ENCODE results near the gene NTRK1. TPM values are rescaled to one million over a fixed set of nuclear protein-coding genes. Genes with fewer than 3 reads are reported as not detected.
A peak's percentile ranks its signal among the peaks of the same experiment; 100 is the strongest.

Gene NTRK1
- total RNA-seq, 6 donors from 2014 or later, result 0.30 to 1.4 (median 1.2) TPM; not detected in 2

DNA sequence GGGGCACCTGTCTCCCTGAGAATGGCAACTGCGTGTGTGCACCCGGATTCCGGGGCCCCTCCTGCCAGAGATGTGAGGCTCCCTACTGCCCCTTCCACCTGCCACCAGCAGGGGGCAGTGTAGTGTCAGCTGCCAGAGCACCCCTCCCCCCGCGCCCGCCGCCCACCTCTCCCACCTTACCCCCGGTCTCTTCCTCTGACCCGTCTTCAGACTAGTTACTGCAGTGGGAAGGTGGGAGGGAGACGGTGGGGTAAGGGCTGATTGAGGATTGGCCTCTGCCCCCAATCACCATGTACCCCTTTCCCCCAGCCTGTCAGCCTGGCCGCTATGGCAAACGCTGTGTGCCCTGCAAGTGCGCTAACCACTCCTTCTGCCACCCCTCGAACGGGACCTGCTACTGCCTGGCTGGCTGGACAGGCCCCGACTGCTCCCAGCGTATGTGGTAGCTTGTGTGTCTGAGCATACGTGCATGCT lies 49.7 kb downstream of the NTRK1 start:
- no peak overlapping the region for H3K27ac ChIP-seq
- 61% methylated on average over 7 to 18 of the region's 18 CpGs for WGBS, 2 donors
- H3K4me3 ChIP-seq, result no peak overlapping the region
- DNase-seq, result peak in 1 of 2 donors; percentile 38
- H3K36me3 ChIP-seq, result peaks cover 0 to 91% (median 31%) of the 10 kb centered on the region in 4 donors
- no peaks in the 10 kb centered on the region for H3K27me3 ChIP-seq
- H3K9me3 ChIP-seq, result no peaks in the 10 kb centered on the region
- peaks cover 6 to 19% (median 9%) of the 10 kb centered on the region in 4 donors for H3K4me1 ChIP-seq
- peak in 1 of 2 donors; percentile 53 for ATAC-seq (ENCODE audit: low FRiP score in 2 of 2)
- no peak for TF ChIP-seq EP300 (IDR thresholded peaks at IDR 0.05)
- TF ChIP-seq, protein P1, sequence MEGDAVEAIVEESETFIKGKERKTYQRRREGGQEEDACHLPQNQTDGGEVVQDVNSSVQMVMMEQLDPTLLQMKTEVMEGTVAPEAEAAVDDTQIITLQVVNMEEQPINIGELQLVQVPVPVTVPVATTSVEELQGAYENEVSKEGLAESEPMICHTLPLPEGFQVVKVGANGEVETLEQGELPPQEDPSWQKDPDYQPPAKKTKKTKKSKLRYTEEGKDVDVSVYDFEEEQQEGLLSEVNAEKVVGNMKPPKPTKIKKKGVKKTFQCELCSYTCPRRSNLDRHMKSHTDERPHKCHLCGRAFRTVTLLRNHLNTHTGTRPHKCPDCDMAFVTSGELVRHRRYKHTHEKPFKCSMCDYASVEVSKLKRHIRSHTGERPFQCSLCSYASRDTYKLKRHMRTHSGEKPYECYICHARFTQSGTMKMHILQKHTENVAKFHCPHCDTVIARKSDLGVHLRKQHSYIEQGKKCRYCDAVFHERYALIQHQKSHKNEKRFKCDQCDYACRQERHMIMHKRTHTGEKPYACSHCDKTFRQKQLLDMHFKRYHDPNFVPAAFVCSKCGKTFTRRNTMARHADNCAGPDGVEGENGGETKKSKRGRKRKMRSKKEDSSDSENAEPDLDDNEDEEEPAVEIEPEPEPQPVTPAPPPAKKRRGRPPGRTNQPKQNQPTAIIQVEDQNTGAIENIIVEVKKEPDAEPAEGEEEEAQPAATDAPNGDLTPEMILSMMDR (IDR thresholded peaks at IDR 0.05), result peak; percentile 61 to 86 (median 72)

DNA sequence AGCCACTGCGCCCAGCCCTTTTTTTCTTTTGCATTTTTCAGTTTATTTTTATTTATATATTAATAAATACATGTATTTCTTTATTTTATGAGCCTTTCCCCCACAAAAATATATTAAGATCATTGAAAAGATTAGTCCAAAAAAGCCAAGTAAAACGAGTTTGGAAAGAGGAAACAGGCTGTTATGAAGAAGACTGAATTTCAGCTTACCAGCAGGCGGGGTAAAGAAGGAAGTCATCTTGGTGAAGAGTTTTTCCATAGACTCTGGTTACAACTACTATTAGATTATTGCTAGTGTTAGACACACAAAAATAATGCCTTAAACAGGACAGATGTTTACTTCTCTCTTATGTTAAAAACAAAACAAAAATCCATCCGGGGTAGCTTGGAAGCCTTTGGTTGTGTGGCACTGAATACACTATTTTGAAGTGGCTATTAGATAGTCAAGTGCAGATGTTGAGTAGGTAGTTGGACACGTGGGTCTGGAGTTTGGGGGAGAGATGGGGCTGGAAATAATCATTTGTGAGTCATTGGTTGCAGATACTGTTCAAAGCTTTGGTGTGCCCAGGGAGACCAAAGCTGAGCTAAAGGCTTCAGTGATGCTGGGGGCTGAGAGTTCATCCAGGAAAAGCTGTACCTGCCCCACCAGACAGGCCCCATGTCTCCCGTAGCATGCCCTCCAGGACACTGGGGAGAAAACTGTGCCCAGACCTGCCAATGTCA lies 51.1 kb downstream of the NTRK1 start:
- Histone ChIP-seq H3K27ac (no peak overlapping the region), H3K9me3 (no peaks in the 10 kb centered on the region), H3K36me3 (peaks cover 0 to 95% (median 32%) of the 10 kb centered on the region in 4 donors), H3K4me1 (peaks cover 3 to 19% (median 9%) of the 10 kb centered on the region in 4 donors), H3K4me3 (no peak overlapping the region), H3K27me3 (no peaks in the 10 kb centered on the region)
- TF ChIP-seq, protein P1 (IDR thresholded peaks at IDR 0.05), result no peak
- TF ChIP-seq EP300 (IDR thresholded peaks at IDR 0.05) (no peak), POLR2A (IDR thresholded peaks at IDR 0.05) (no peak), POLR2AphosphoS5 (IDR thresholded peaks at IDR 0.05) (no peak)
- DNase-seq (no peak), ATAC-seq (ENCODE audit: low FRiP score in 2 of 2) (no peak)
- WGBS, 2 donors, result 61 to 67% methylated on average over 5 to 6 of the region's 6 CpGs

DNA sequence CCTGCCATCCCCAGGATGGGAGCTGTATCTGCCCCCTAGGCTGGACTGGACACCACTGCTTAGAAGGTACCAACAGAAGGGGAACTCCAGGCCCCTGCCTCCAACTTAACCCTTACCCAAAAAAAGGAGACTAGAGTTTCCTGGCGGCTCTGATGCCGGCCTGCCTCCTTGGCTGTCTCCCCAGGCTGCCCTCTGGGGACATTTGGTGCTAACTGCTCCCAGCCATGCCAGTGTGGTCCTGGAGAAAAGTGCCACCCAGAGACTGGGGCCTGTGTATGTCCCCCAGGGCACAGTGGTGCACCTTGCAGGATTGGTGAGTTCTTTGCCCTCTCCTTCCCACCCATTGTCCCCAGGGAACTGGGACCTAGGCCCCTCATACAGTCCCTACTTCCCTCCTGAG lies 51.6 kb downstream of the NTRK1 start:
- no peak overlapping the region for H3K27ac ChIP-seq
- peaks cover 0 to 95% (median 32%) of the 10 kb centered on the region in 4 donors for H3K36me3 ChIP-seq
- ATAC-seq (ENCODE audit: low FRiP score in 2 of 2) (no peak), DNase-seq (no peak)
- H3K9me3 ChIP-seq, result no peaks in the 10 kb centered on the region
- H3K27me3 ChIP-seq, result no peaks in the 10 kb centered on the region
- peaks cover 0 to 15% (median 4%) of the 10 kb centered on the region in 4 donors for H3K4me1 ChIP-seq
- no peak for TF ChIP-seq POLR2A (IDR thresholded peaks at IDR 0.05)
- TF ChIP-seq EP300 (IDR thresholded peaks at IDR 0.05), result no peak
- TF ChIP-seq, protein P1 (IDR thresholded peaks at IDR 0.05), result no peak
- WGBS, 2 donors, result 89% methylated on average over 2 of the region's 2 CpGs; no CpG with 5 or more reads in 1 of the 2 donors
- H3K4me3 ChIP-seq, result no peak overlapping the region

DNA sequence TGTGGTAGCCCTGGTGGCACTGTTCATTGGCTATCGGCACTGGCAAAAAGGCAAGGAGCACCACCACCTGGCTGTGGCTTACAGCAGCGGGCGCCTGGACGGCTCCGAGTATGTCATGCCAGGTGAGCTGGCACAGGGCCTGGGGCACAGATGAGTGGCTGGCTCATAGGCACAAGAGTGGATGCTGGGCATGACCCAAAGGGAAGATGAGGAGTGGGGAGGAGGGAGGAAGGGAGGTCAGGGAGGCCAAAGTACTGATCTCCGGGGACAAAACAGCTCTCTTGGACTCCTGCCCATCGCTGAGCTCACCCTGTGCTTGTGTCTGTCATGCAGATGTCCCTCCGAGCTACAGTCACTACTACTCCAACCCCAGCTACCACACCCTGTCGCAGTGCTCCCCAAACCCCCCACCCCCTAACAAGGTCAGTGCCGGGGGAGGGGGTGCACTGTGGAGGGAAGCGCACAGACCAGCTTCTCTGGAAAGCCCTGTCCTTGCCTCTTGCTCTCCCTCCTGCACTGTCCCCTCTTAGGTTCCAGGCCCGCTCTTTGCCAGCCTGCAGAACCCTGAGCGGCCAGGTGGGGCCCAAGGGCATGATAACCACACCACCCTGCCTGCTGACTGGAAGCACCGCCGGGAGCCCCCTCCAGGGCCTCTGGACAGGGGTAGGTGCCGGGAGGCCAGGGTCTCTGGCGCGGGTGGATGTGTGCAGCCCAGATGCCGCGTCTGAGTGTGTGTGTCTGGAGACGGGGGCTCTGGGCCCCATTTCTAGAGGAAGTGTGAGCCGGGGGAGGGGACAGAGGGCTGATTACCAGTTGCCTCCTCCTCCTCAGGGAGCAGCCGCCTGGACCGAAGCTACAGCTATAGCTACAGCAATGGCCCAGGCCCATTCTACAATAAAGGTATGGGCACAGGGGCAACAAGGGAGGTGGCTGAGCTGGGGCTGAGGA lies 52.5 kb downstream of the NTRK1 start:
- WGBS, 2 donors, result 56 to 73% methylated on average over 13 to 23 of the region's 24 CpGs
- TF ChIP-seq POLR2A (IDR thresholded peaks at IDR 0.05), result no peak
- TF ChIP-seq, protein P1 (IDR thresholded peaks at IDR 0.05), result no peak
- TF ChIP-seq POLR2AphosphoS5 (IDR thresholded peaks at IDR 0.05), result no peak
- TF ChIP-seq EP300 (IDR thresholded peaks at IDR 0.05), result no peak
- DNase-seq, result peak; percentile 66 to 86
- peak; percentile 22 to 63 for ATAC-seq (ENCODE audit: low FRiP score in 2 of 2)
- Histone ChIP-seq H3K4me3 (no peak overlapping the region), H3K4me1 (peaks cover 0 to 7% (median 0%) of the 10 kb centered on the region in 4 donors), H3K27me3 (no peaks in the 10 kb centered on the region), H3K36me3 (peaks cover 0 to 88% (median 30%) of the 10 kb centered on the region in 4 donors), H3K27ac (no peak overlapping the region), H3K9me3 (no peaks in the 10 kb centered on the region)

Measured in upper lobe of left lung (tissue), 6 donors.